ENCODE results near the gene MBOAT1.

The MBOAT1 gene

GRCh38 chr6:20233007-20233730 is 20.9 kb upstream of the MBOAT1 start:
- no peak for DNase-seq

DNA sequence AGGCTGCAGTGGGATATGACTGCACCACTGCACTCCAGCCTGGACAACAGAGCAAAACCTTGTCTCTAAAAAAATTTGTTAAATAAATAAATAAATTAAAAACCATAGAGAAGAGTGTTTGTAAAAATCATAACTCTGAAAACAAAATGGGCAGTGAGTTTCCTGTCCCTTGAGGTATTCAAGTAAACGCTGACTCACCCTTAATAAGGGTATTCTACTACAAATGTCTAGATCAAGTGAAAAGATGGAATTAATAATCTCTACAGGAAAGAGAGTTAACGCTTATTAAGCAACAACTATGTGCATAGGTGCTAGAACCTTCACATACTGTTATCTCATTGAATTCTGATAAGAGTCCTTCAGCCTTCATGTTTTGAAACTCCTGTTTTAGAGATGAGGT is 19.9 kb upstream of the MBOAT1 start:
- DNase-seq = no peak

GRCh38 chr6:20230401-20231119 is 18.3 kb upstream of the MBOAT1 start:
- DNase-seq = no peak

DNA sequence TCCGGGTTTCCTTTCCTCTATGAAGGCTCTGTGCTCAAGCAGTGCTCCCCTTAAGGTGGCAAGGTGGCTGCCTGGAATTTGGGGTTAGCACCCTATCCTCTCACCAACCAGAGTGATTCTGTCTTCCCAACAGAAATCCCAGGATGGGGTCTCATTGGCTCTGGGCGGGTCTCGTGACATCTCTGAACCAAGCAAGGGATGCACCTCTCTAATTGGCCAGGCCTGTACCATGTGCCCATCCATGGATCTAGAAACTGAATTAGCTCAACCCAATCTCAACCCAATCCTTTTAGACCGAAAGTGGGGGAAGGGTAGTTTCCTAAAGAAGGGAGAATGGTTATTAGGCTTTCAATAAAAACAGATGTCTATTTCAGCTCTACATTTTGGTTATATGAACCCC is 17.6 kb upstream of the MBOAT1 start:
- DNase-seq = no peak

DNA sequence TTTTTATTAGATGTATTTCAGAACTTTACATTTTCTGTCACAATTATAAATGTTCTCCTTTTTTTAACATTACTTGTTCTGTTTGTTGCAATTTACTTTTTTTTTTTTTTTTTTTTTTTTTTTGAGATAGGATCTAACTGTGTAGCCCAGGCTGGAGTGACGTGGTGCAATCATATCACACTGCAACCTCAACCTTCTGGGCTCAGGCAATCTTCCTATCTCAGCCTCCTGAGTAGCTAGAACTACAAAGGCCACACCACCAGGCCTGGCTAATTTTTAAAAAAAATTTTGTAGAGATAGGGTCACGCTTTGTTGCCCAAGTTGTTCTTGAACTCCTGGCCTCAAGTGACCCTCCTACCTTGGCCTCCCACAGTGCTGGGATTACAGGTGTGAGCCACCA is 15.1 kb upstream of the MBOAT1 start:
- DNase-seq = no peak

GRCh38 chr6:20223141-20223540 is 10.9 kb upstream of the MBOAT1 start:
- no peak for DNase-seq

DNA sequence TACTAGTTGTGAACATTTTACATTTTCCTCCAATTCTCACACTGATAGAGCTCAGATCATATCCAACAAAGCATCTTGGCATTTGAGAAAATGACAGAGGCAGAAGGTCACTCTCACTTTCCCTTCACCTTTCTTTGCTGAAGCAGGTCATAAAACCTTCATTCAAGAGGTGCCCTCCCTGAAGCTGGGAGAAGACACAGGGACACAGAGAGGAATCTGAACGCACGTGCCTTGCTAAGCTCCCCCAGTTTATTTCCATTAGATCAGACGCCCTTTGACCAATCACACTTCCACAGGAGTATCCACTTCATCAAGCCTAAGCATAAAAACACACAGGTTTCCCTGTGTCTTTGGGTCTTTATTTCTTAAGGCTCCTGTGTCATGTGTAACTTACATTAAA is 9.2 kb upstream of the MBOAT1 start:
- no peak for DNase-seq

DNA sequence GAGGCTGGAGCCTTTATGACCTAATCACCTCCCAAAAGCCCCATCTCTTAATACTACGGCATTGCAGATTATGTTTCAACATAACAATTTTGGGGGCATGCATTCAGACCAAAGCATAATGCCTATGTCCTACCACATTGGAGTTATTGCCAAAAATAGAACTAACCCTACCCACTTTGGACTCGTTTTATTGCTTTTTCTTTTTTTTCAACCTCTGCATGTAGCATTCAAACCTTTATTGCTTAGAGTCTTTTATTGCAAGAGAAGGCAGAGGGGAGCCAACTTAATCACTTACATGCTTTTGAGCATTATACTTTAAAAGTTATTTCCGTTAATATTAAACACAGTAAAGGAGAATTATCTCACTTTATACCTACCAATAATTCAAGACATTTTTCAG is 8.1 kb upstream of the MBOAT1 start:
- no peak for DNase-seq

DNA sequence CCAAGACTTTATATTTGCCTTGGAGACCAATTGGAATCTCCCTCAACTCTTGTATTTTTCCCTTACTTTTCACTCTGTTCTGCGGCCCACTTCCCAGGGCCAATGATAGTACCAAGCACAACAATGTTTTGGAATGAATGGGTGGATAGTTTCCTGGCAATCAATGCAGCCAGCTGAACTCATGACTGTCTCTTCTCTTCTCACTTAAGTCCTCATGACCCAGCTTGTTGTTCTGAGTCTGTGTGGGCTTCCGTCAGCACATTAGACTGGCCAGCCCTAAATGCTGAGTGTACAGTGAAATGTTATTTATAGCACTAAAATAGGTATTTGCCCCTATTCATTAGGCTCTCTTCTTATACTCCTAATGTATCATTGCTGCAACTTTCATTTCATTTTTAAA is 5.6 kb upstream of the MBOAT1 start:
- no peak for DNase-seq

DNA sequence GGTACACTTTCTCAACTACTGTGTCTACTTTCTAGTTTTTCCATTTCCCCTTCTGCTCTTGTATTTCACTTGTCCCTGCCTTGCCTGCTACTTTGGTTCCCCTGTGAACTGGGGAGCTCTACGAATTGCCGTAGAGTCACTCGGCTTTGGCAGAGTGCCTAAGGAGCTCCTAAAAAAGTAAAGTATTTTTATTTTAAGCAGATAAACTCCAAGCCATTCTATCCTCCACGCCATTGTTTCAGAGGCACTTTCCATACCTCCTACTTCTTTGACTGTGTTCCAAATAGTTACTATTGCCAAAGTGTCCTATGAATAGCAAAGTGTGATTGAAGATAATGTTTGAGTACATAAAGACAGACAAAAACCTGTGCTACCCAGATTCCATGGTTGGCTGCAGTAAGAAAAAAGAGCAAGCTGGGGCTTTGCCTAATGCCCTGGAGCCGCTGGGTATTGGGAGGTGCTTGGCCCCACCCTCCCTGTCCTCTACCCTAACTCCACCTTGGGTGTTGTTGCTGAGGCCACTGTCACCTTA is 5.1 kb upstream of the MBOAT1 start:
- DNase-seq = no peak

- DNase-seq = no peak
These were observed 3.0 kb upstream of the MBOAT1 start for GRCh38 chr6:20215310-20215709.

- DNase-seq = no peak
These were observed 1.1 kb upstream of the MBOAT1 start for GRCh38 chr6:20213271-20213798.

GRCh38 chr6:20211941-20212391 is 303 bp downstream of the MBOAT1 start:
- DNase-seq = peak; percentile 57

DNA sequence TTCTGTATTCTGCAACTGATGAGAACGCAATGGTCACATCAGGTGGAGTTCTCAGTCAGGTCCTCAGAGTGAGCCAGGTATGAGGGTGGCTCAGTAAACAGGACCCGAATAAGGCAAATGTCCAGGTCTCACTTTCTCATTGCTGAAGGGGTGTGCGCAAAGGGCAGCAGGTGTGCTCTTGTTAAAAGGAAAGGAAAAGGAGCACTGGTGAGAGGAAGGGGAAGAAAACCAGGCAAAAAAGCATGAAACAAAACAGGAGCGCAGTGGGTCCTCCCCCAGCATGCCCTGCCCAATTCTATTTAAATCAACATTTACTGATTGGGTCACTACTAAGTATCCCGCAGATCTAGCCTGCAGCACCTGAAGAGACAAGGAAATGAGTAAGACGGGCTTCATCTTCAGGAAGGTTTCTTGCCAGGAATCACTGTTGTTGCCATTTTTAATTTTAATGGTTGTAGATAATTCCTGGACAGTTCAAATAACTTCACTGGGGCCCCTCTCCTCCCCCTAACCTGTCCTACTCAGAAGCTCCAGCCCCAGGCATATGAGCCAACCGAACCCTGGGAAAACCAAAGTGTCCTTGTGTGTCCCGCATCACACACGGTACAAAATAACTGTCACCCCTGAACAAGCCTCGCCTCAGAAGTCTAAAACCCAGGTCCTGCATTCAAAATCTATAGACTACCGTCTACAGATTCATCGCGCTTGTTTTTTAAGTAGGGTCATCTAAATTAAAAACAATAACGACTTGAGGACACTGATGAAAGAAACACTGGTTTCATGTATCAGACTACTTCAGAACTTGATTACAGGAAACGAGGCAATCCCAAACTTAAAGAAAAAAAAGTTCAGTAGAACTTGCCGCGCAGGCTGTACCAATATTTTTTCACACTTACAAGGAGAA is 980 bp downstream of the MBOAT1 start:
- DNase-seq = no peak

- DNase-seq = no peak
These were observed 2.1 kb downstream of the MBOAT1 start for GRCh38 chr6:20210158-20210557.

GRCh38 chr6:20208687-20209378 is 3.4 kb downstream of the MBOAT1 start:
- no peak for DNase-seq

DNA sequence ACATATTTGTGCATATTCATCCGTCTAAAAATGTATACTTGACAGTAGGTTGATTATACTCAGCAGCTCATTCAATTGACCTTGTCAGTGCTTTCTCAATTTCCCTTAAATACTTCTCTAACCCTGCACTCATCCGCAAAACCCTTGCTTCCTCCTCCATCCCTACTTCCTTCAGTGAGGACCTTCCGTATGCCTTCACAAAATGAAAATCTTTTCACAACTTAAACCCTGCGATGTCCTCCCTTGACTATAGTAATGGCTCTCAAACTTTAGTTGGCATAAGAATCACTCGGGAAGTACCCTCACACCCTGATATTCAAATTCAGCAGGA is 5.2 kb downstream of the MBOAT1 start:
- no peak for DNase-seq

DNA sequence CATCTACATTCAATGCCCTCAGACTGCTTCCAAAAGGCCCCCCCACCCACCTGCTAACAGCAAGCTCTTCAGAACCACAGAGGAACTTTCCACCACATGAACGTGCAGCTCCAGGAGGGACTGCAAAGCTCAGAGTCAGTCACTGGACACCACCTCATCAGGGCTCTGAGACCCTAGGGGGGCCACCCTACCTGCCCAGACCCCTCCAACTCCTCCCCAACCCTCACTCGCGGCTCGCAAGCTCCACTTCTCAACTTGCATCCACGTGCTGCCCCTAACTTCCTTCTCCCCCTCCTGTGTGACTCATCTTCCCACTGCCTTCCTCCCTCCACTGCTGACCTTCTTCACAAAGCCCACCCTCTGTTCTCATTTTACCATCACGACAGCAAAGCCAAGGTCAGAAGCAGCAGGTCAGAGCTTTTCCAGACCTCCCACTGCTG is 6.5 kb downstream of the MBOAT1 start:
- no peak for DNase-seq

DNA sequence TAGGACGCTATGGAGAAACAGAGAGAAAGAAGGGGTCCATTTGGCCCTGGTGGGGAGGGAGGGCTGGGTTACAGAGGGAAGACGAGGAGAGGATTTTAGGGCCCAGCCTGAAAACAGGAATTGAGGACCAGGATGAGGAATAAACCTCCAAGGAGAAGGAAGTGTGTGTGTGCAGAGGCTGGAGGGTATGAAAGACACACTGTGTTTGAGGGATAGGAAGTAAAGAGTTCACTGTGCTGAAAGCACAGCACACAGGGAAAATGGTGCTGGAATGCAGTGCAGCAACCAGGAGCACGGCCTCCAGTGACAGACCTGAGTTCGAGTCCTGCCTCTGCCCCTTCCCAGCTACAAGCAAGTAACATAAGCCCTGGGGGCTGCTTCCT is 7.8 kb downstream of the MBOAT1 start:
- DNase-seq = no peak

- no peak for DNase-seq
These were observed 8.4 kb downstream of the MBOAT1 start for GRCh38 chr6:20203561-20204511.

DNA sequence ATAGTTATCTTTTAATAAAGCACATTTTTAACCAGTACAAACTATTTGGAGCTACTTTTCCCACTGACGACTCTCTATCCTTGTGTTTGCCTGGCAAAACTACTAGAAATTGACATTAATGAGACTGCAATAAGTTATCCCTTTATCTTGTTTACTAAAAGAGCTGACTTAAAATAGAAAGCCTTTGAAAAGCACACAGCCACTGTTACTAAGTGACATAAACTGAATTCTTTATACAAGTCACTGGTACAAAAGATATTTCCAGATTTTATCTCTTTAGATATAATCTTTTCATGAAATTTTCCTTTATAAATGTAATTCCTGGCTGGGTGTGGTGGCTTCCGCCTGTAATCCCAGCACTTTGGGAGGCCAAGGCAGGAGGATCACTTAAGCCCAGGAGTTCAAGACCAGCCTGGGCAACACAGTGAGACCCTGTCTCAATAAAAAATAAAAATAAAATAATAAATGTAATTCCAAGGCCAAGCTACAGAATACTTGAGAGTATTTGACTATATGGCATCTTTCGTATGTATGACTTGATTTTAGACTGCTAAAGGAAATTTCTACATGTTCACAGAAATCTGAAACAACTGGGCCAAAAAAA is 9.5 kb downstream of the MBOAT1 start:
- no peak for DNase-seq

Measured in CD4-positive, alpha-beta T cell treated with Interleukin-10 for 1 hour (primary cell).